Measurements from ENCODE around the gene CLCA4.

CLCA4 gene

GRCh38 chr1:86616433-86616832, 69.6 kb downstream of the CLCA4 start:
- no peak overlapping the region for H3K4me3 ChIP-seq (ENCODE audit: low read length)
- DNase-seq (ENCODE audit: low read depth): no peak
- TF ChIP-seq, protein P1, sequence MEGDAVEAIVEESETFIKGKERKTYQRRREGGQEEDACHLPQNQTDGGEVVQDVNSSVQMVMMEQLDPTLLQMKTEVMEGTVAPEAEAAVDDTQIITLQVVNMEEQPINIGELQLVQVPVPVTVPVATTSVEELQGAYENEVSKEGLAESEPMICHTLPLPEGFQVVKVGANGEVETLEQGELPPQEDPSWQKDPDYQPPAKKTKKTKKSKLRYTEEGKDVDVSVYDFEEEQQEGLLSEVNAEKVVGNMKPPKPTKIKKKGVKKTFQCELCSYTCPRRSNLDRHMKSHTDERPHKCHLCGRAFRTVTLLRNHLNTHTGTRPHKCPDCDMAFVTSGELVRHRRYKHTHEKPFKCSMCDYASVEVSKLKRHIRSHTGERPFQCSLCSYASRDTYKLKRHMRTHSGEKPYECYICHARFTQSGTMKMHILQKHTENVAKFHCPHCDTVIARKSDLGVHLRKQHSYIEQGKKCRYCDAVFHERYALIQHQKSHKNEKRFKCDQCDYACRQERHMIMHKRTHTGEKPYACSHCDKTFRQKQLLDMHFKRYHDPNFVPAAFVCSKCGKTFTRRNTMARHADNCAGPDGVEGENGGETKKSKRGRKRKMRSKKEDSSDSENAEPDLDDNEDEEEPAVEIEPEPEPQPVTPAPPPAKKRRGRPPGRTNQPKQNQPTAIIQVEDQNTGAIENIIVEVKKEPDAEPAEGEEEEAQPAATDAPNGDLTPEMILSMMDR (conservative IDR thresholded peaks at IDR 0.05; ENCODE audit: low read length): no peak

DNA sequence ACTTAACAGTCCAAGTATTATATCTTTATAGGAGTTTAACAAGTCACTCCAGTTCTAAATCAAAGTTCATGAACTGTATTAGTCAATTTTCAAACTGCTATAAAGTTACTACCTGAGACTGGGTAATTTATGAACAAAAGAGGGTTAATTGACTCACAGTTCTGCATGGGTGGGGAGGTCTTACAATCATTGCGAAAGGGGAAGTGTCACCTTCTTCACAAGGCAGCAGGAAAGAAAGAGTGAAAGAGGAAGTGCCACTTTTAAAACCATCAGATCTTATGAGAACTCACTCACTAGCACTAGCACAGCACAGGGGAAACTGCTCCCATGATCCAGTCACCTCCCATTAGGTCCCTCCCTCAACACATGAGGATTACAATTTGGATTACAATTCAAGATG, 70.0 kb downstream of the CLCA4 start:
- no peak for DNase-seq (ENCODE audit: low read depth)
- TF ChIP-seq, protein P1 (conservative IDR thresholded peaks at IDR 0.05; ENCODE audit: low read length): no peak
- no peak overlapping the region for H3K4me3 ChIP-seq (ENCODE audit: low read length)

DNA sequence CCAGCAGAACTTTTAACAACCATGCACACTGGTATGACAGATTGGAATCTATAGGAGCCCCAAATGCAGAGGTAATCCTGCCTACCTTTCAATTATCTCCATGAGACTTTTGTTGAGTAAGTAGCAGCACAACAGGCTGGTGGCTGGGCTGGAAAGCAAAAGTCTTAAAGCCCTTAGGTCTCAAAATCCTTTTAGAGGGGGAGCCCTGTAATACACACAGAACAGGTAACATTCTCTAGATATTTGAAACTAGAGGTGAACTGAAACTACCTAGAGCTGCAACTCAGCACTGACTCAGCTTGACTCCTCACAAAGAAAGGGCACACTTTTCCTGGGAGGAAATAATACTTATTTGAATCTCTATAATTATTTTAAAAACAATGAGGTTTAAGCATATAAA, 71.5 kb downstream of the CLCA4 start:
- no peak overlapping the region for H3K4me3 ChIP-seq (ENCODE audit: low read length)
- TF ChIP-seq, protein P1 (conservative IDR thresholded peaks at IDR 0.05; ENCODE audit: low read length): no peak
- DNase-seq (ENCODE audit: low read depth): no peak

DNA sequence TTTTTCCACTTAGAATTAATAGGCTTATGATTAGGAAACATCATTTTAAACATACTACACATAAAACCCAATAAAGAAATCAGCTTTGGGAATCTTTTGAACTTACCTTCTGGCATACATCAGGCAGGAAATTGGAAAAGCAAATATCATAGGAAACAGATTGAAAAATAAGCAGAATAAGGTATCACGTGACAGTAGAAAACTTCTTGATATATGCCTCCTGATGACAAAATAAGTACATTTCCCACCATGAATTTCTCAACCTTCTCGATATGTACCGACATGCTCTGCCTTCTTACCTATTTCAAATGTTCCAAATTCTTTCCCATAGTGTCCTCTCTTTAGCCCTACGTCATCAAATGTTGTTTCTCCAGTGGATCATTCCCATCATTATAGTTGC, 72.4 kb downstream of the CLCA4 start:
- no peak overlapping the region for H3K4me3 ChIP-seq (ENCODE audit: low read length)
- DNase-seq (ENCODE audit: low read depth): no peak
- TF ChIP-seq, protein P1 (conservative IDR thresholded peaks at IDR 0.05; ENCODE audit: low read length): no peak

DNA sequence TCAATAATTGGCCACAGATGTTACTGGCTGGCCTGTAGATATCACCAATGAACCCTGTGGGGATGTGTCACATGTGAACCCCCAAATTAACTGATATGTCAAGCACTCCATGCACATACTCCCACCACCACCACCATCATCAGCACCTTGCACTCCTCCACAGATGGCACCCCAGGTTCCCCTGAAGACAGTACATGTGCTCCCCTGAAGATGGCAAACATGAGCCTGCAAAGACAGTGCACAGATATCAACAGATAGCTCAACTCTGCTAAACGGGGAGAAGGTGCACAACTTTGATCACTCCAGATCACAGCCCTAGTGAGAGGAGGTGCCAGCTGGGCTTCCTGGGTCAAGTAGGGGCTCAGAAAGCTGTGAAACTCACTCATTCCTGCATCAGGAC, 74.4 kb downstream of the CLCA4 start:
- H3K4me3 ChIP-seq (ENCODE audit: low read length): no peak overlapping the region
- DNase-seq (ENCODE audit: low read depth): no peak
- TF ChIP-seq, protein P1 (conservative IDR thresholded peaks at IDR 0.05; ENCODE audit: low read length): no peak

Data from AG10803 (cell line).